Tibial nerve (tissue), 4 donors: ENCODE measurements around the gene SNCG.

ENCODE experiments used
- EP300 ChIP-seq, 2 donors: sonication (generic); formaldehyde crosslinking; IDR thresholded peaks; one replicate each; pipeline ENCODE4 v1.6.1; 2017; ENCODE audit warnings: antibody characterized with exemption in 2 of 2, mild to moderate bottlenecking in 1 of 2
- POLR2A ChIP-seq, 2 donors: fragments of 450-650 bp; IDR thresholded peaks; one replicate each; pipeline ENCODE4 v1.6.1; 2017; ENCODE audit warnings: antibody characterized with exemption in 2 of 2, mild to moderate bottlenecking in 2 of 2, moderate library complexity in 2 of 2
- TF ChIP-seq, protein P1 (sequence below), 5 experiments: fragments of 200-600 bp in 3 of 5; fragments of 450-650 bp in 2 of 5; sonication (generic) in 3 of 5; IDR thresholded peaks; one replicate each; pipeline ENCODE4 v1.5.1; 2016 to 2019; ENCODE audit warnings: antibody characterized with exemption in 5 of 5, mild to moderate bottlenecking in 3 of 5, moderate library complexity in 2 of 5

DNA sequence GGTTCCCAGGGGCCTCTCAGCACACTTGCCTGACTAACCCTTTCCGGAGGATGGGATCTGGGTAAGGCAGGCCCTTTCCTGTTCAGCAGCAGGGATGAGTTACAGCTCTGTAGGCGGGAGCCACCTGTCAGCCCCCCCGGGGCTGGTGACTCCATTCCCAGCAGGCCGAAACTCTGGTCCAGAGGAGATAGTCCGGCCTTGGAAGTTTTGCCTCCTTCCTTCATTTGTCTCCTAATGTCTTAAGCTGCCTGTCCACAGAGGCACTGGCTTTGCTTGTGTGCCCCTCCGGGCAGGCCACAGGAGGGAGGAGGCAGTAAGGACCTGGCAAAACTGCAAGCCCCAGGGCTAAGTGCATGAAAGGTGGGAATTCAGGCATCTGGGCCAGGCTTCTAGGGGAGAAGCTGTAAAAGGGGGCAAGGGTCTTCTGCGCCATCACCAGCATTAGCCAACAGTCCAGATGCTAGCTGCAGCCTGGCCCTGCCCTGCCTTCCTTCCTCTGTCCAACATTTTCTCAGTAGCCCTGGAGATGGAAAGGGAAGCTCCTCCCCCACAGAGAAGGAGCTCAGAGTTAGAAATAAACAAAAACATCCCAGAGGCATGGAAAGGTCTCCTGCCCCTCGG, 11.1 kb downstream of the SNCG start:
- TF ChIP-seq EP300 (IDR thresholded peaks at IDR 0.05) (no peak), POLR2A (IDR thresholded peaks at IDR 0.05) (no peak)
- TF ChIP-seq, protein P1, sequence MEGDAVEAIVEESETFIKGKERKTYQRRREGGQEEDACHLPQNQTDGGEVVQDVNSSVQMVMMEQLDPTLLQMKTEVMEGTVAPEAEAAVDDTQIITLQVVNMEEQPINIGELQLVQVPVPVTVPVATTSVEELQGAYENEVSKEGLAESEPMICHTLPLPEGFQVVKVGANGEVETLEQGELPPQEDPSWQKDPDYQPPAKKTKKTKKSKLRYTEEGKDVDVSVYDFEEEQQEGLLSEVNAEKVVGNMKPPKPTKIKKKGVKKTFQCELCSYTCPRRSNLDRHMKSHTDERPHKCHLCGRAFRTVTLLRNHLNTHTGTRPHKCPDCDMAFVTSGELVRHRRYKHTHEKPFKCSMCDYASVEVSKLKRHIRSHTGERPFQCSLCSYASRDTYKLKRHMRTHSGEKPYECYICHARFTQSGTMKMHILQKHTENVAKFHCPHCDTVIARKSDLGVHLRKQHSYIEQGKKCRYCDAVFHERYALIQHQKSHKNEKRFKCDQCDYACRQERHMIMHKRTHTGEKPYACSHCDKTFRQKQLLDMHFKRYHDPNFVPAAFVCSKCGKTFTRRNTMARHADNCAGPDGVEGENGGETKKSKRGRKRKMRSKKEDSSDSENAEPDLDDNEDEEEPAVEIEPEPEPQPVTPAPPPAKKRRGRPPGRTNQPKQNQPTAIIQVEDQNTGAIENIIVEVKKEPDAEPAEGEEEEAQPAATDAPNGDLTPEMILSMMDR (IDR thresholded peaks at IDR 0.05) = no peak
